Measurements from ENCODE around the gene RAB5B. TPM values are rescaled to one million over a fixed set of nuclear protein-coding genes. Genes with fewer than 3 reads are reported as not detected.
A peak's percentile ranks its signal among the peaks of the same experiment; 100 is the strongest.
"Not testable (repeated sequence)": the region's sequence is repeated elsewhere in the genome, so short reads cannot be mapped to it uniquely, and the experiment has no call there.

The RAB5B gene
- total and polyA plus RNA-seq, 2 donors: 57.5 to 114 TPM

GRCh38 chr12:55963760-55964159 is 10.1 kb upstream of the RAB5B start:
- DNase-seq (ENCODE audit: extremely low spot score): no peak
- Histone ChIP-seq H3K4me3 (ENCODE audit: low read depth, low read length) (no peak overlapping the region), H3K4me1 (ENCODE audit: insufficient read depth) (no peaks in the 10 kb centered on the region), H3K36me3 (ENCODE audit: insufficient read depth) (no peaks in the 10 kb centered on the region), H3K27ac (ENCODE audit: low read depth) (no peak overlapping the region)
- WGBS: 84% methylated on average over 2 of the region's 2 CpGs

- 60% methylated on average over 5 of the region's 5 CpGs for WGBS
- Histone ChIP-seq H3K27ac (ENCODE audit: low read depth) (no peak overlapping the region), H3K4me3 (ENCODE audit: low read depth, low read length) (no peak overlapping the region), H3K36me3 (ENCODE audit: insufficient read depth) (no peaks in the 10 kb centered on the region), H3K4me1 (ENCODE audit: insufficient read depth) (no peaks in the 10 kb centered on the region)
- no peak for DNase-seq (ENCODE audit: extremely low spot score)
These were observed 8.6 kb upstream of the RAB5B start for GRCh38 chr12:55965240-55965639.

- H3K36me3 ChIP-seq (ENCODE audit: insufficient read depth): no peaks in the 10 kb centered on the region
- H3K27ac ChIP-seq (ENCODE audit: low read depth): peak within 1 kb of the TSS; percentile 52
- WGBS: 9% methylated on average over 4 of the region's 4 CpGs
- no peaks in the 10 kb centered on the region for H3K4me1 ChIP-seq (ENCODE audit: insufficient read depth)
- peak within 1 kb of the TSS; percentile 77 for H3K4me3 ChIP-seq (ENCODE audit: low read depth, low read length)
- peak; percentile 14 for DNase-seq (ENCODE audit: extremely low spot score)
These were observed 7.9 kb upstream of the RAB5B start, which contains the start of gene PMEL for GRCh38 chr12:55965941-55966407. TSS of gene PMEL (minus strand) at chr12:55966042. CDS start at chr12:55966011, 31 bp downstream.

- under 1% methylated on average over 45 of the region's 45 CpGs for WGBS
- H3K4me1 ChIP-seq (ENCODE audit: insufficient read depth): no peaks in the 10 kb centered on the region
- no peaks in the 10 kb centered on the region for H3K36me3 ChIP-seq (ENCODE audit: insufficient read depth)
- peak; percentile 76 for DNase-seq (ENCODE audit: extremely low spot score)
- peak within 1 kb of the TSS; percentile 52 for H3K27ac ChIP-seq (ENCODE audit: low read depth)
- H3K4me3 ChIP-seq (ENCODE audit: low read depth, low read length): peak within 1 kb of the TSS; percentile 77
These were observed 7.2 kb upstream of the RAB5B start, which contains the start of gene CDK2 for GRCh38 chr12:55966408-55967281. TSS of gene CDK2 (plus strand) at chr12:55966830. CDS start at chr12:55967009, 179 bp downstream.

GRCh38 chr12:55969356-55969755 is 4.5 kb upstream of the RAB5B start:
- H3K36me3 ChIP-seq (ENCODE audit: insufficient read depth): no peaks in the 10 kb centered on the region
- no peak overlapping the region for H3K27ac ChIP-seq (ENCODE audit: low read depth)
- 64% methylated on average over 4 of the region's 4 CpGs for WGBS

GRCh38 chr12:55970775-55971174 is 3.1 kb upstream of the RAB5B start:
- Histone ChIP-seq H3K4me1 (ENCODE audit: insufficient read depth) (peaks cover 2% of the 10 kb centered on the region), H3K27ac (ENCODE audit: low read depth) (no peak overlapping the region), H3K4me3 (ENCODE audit: low read depth, low read length) (no peak overlapping the region), H3K36me3 (ENCODE audit: insufficient read depth) (no peaks in the 10 kb centered on the region)
- DNase-seq (ENCODE audit: extremely low spot score): no peak
- 90% methylated on average over 7 of the region's 7 CpGs for WGBS

More at GRCh38 chr12:55969356-55969755, 4.5 kb upstream of the RAB5B start:
- no peaks in the 10 kb centered on the region for H3K4me1 ChIP-seq (ENCODE audit: insufficient read depth)
- DNase-seq (ENCODE audit: extremely low spot score): no peak
- H3K4me3 ChIP-seq (ENCODE audit: low read depth, low read length): no peak overlapping the region

GRCh38 chr12:55972042-55972441 is 1.8 kb upstream of the RAB5B start:
- H3K4me1 ChIP-seq (ENCODE audit: insufficient read depth): peaks cover 2% of the 10 kb centered on the region
- H3K36me3 ChIP-seq (ENCODE audit: insufficient read depth): no peaks in the 10 kb centered on the region
- no peak overlapping the region for H3K4me3 ChIP-seq (ENCODE audit: low read depth, low read length)
- WGBS: 46% methylated on average over 3 of the region's 3 CpGs
- no peak for DNase-seq (ENCODE audit: extremely low spot score)
- no peak overlapping the region for H3K27ac ChIP-seq (ENCODE audit: low read depth)

GRCh38 chr12:55972456-55972855 is 1.4 kb upstream of the RAB5B start:
- Histone ChIP-seq H3K27ac (ENCODE audit: low read depth) (no peak overlapping the region), H3K4me1 (ENCODE audit: insufficient read depth) (peaks cover 2% of the 10 kb centered on the region), H3K4me3 (ENCODE audit: low read depth, low read length) (no peak overlapping the region), H3K36me3 (ENCODE audit: insufficient read depth) (no peaks in the 10 kb centered on the region)
- 24% methylated on average over 1 of the region's 1 CpG for WGBS
- no peak for DNase-seq (ENCODE audit: extremely low spot score)

- no peaks in the 10 kb centered on the region for H3K36me3 ChIP-seq (ENCODE audit: insufficient read depth)
- no peak for DNase-seq (ENCODE audit: extremely low spot score)
- H3K4me1 ChIP-seq (ENCODE audit: insufficient read depth): peaks cover 2% of the 10 kb centered on the region
- peak overlapping the region; percentile 33 for H3K4me3 ChIP-seq (ENCODE audit: low read depth, low read length)
- peak overlapping the region; percentile 97 for H3K27ac ChIP-seq (ENCODE audit: low read depth)
- WGBS: under 1% methylated on average over 18 of the region's 18 CpGs
These were observed 823 bp upstream of the RAB5B start for GRCh38 chr12:55972911-55973598.

GRCh38 chr12:55974308-55974730 is 441 bp downstream of the RAB5B start:
- H3K27ac ChIP-seq (ENCODE audit: low read depth): peak overlapping the region; percentile 89
- under 1% methylated on average over 15 of the region's 15 CpGs for WGBS
- no peaks in the 10 kb centered on the region for H3K36me3 ChIP-seq (ENCODE audit: insufficient read depth)
- DNase-seq (ENCODE audit: extremely low spot score): no peak
- peak overlapping the region; percentile 73 for H3K4me3 ChIP-seq (ENCODE audit: low read depth, low read length)
- peaks cover 2% of the 10 kb centered on the region for H3K4me1 ChIP-seq (ENCODE audit: insufficient read depth)

- no peak overlapping the region for H3K27ac ChIP-seq (ENCODE audit: low read depth)
- no peak for DNase-seq (ENCODE audit: extremely low spot score)
- H3K36me3 ChIP-seq (ENCODE audit: insufficient read depth): no peaks in the 10 kb centered on the region
- peaks cover 2% of the 10 kb centered on the region for H3K4me1 ChIP-seq (ENCODE audit: insufficient read depth)
- WGBS: 97% methylated on average over 7 of the region's 7 CpGs
- H3K4me3 ChIP-seq (ENCODE audit: low read depth, low read length): no peak overlapping the region
These were observed 4.5 kb downstream of the RAB5B start for GRCh38 chr12:55978393-55978792.

GRCh38 chr12:55979069-55979468 is 5.2 kb downstream of the RAB5B start:
- Histone ChIP-seq H3K27ac (ENCODE audit: low read depth) (no peak overlapping the region), H3K4me3 (ENCODE audit: low read depth, low read length) (no peak overlapping the region), H3K36me3 (ENCODE audit: insufficient read depth) (no peaks in the 10 kb centered on the region), H3K4me1 (ENCODE audit: insufficient read depth) (peaks cover 2% of the 10 kb centered on the region)
- 91% methylated on average over 3 of the region's 3 CpGs for WGBS
- DNase-seq (ENCODE audit: extremely low spot score): no peak

- not testable (repeated sequence) for DNase-seq (ENCODE audit: extremely low spot score); H3K36me3 ChIP-seq (ENCODE audit: insufficient read depth); H3K4me3 ChIP-seq (ENCODE audit: low read depth, low read length); H3K4me1 ChIP-seq (ENCODE audit: insufficient read depth); H3K27ac ChIP-seq (ENCODE audit: low read depth)
- 70% methylated on average over 5 of the region's 5 CpGs for WGBS
These were observed 8.0 kb downstream of the RAB5B start for GRCh38 chr12:55981882-55982281.

Measured in urinary bladder (tissue), 4 donors.